ENCODE measurements around the gene SLC49A4.

DNA sequence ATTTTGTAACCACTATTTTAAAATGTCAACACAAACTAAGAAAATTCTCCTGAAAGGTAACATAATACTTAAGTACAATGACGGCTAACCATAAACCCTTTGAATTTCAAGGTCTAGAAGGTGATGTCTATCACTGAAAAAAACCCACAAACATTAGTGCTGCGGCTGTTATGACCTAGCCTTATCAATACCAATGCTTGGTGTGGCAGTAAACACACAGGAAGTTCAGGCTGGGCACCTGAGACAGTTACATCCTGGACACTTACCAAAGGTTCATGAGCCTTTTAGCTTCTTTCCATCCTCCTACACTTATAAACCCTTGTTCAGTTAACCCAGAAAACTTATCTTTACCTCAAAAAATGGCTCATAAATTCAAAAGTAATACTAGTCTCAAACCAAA, 7.0 kb upstream of the SLC49A4 start:
- TF ChIP-seq YY1 (IDR thresholded peaks at IDR 0.05; ENCODE audit: insufficient read depth, insufficient read length) = no peak
- no peak for TF ChIP-seq SUZ12 (IDR thresholded peaks at IDR 0.05; ENCODE audit: extremely low read depth, insufficient read depth, insufficient read length)
- no peak for TF ChIP-seq ZNF274 (IDR thresholded peaks at IDR 0.05; ENCODE audit: low read depth, low read length)
